GM12873 (cell line): ENCODE measurements around the gene RNF41.

Experiments
- TF ChIP-seq, protein P1 (sequence below): IDR thresholded peaks from 2 replicates; pipeline ENCODE4 v1.5.1; 2012; ENCODE audit warnings: low read depth, mild to moderate bottlenecking, moderate library complexity, low read length, control low read depth; ENCODE audit not compliant: insufficient read depth; ENCODE audit errors: missing control alignments

The RNF41 gene

DNA sequence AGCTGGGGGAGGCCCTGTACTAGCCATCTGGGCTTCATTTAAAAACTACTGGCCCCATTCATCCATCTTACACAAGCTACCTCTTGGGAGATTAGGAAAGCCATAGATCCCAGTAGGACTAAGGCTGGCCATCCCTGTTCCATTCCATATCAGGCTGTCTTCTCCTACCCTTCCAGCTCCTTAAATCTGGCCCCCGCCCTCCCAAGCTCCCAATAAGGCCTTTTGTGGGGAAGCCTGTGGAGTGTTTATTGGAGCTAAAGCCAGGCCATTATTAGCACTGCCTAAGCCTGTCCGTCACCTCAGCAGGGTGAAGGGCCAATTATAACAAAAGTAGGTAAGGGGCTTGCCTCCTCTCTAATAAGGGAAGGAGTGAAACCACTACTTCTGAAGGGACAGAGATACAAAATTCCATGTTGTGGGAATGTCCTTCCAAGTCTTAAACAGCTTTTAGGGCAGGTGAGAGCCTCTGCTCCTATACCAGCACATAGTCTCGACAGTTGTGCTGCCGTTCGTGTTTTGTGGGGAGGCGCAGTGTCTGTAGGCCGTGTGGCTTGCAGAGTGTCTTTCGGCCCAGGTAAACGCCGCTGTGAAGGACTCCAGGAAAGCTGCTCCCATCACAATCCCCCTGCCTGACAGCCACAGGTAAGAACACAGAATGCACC, 59.9 kb downstream of the RNF41 start:
- TF ChIP-seq, protein P1, sequence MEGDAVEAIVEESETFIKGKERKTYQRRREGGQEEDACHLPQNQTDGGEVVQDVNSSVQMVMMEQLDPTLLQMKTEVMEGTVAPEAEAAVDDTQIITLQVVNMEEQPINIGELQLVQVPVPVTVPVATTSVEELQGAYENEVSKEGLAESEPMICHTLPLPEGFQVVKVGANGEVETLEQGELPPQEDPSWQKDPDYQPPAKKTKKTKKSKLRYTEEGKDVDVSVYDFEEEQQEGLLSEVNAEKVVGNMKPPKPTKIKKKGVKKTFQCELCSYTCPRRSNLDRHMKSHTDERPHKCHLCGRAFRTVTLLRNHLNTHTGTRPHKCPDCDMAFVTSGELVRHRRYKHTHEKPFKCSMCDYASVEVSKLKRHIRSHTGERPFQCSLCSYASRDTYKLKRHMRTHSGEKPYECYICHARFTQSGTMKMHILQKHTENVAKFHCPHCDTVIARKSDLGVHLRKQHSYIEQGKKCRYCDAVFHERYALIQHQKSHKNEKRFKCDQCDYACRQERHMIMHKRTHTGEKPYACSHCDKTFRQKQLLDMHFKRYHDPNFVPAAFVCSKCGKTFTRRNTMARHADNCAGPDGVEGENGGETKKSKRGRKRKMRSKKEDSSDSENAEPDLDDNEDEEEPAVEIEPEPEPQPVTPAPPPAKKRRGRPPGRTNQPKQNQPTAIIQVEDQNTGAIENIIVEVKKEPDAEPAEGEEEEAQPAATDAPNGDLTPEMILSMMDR = no peak

DNA sequence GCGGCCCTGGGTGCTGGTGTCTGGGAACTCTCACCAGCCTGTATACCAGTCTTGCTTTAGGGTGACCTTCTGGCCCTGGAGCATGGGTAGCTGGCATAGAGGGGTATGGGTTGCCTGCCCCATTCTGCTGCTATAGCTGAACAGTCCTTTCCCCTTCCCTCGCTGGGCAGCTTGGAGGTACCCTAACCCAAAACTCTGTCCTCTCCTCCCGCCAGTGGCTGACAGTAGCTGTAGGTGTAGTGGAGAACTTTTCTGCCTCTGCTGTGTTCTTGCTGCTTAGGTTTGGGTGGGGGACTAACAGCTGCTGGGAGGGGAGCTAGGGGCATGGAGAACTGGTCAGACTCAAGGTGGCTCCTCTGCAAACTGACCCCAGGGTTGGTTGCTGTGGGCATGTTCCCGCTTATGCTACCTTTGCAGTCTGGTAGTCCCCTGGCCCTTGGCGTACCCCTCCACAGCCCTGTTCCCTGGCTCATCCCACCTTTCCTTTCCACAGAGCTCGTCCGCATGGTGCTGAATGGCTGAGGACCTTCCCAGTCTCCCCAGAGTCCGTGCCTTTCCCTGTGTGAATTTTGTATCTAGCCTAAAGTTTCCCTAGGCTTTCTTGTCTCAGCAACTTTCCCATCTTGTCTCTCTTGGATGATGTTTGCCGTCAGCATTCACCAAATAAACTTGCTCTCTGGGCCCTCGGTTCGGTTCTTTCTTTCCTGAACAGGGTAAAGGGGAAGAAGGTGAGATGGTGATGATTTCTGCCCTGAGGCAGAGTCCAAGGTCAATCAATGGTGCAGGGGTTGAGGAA, 60.6 kb downstream of the RNF41 start:
- TF ChIP-seq, protein P1 = no peak

DNA sequence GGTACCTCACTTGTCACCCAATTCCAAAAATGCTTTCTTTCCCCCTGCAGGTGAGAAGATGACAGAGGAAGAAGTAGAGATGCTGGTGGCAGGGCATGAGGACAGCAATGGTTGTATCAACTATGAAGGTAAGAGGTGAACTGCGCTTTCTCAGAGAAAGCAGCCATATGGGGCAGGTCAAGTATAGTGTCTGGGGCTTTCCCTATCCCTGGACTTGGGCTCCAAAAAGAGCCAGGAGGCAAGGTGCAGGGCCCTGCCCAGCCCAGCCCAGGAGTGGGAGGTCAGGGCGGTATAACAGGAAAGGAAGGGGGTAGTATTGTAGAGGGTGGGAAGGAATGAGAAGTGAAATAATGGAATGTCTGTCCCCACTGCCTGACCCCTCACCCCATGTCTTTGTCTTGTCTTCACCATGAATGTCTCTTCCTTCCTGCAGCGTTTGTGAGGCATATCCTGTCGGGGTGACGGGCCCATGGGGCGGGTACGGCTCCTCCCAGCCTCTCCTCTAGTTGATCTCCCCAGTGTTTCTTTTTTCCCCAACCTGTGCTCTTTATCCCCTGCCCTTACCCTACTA, 61.4 kb downstream of the RNF41 start:
- TF ChIP-seq, protein P1 = no peak

DNA sequence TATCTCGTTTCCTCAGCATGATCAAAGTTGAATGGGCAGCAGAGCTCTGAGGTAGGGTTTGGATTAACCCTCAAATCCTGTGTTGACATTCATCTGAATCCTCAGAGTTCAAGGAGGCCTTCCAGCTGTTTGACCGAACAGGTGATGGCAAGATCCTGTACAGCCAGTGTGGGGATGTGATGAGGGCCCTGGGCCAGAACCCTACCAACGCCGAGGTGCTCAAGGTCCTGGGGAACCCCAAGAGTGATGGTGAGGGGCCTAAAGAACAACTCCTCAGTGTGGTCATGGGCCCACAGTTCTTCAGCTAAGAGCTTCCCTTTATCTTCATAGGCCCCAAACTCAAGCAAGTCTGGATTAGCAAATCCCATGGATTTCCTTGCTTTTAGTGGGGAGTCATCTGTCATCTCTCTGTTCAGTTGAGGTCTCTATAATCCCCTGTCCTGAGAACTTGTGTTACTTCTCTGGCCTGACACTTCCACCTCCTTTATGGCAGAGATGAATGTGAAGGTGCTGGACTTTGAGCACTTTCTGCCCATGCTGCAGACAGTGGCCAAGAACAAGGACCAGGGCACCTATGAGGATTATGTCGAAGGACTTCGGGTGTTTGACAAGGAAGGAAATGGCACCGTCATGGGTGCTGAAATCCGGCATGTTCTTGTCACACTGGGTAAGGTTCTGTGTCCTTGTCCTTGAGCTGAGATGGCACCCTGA, 62.1 kb downstream of the RNF41 start:
- TF ChIP-seq, protein P1 = no peak

DNA sequence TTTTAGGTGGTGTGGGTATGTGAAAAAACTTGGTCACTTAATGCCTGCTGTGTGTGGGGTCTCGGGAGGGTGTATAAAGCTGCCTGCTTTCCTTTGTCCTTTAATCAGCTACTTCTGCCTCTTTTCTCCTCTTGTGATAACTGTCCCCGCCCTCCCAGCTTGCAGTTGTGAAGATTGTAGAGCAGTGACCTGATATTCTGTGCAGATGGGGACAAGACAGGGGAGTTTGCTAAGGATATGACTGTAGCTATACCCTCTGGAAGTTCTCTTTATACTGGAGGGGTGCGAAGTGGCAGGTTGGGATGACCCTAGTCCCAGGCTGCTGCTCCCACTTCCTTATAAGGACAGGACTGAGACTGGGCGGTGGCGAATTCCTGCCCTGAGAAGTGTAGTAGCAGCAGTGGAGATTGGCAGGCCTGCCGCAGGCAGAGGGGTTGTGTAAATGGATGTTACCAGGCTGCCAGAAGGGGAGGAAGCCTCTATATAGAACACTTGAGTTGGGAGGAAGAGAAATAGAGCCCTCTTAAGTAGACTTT, 62.7 kb downstream of the RNF41 start:
- TF ChIP-seq, protein P1 = no peak

DNA sequence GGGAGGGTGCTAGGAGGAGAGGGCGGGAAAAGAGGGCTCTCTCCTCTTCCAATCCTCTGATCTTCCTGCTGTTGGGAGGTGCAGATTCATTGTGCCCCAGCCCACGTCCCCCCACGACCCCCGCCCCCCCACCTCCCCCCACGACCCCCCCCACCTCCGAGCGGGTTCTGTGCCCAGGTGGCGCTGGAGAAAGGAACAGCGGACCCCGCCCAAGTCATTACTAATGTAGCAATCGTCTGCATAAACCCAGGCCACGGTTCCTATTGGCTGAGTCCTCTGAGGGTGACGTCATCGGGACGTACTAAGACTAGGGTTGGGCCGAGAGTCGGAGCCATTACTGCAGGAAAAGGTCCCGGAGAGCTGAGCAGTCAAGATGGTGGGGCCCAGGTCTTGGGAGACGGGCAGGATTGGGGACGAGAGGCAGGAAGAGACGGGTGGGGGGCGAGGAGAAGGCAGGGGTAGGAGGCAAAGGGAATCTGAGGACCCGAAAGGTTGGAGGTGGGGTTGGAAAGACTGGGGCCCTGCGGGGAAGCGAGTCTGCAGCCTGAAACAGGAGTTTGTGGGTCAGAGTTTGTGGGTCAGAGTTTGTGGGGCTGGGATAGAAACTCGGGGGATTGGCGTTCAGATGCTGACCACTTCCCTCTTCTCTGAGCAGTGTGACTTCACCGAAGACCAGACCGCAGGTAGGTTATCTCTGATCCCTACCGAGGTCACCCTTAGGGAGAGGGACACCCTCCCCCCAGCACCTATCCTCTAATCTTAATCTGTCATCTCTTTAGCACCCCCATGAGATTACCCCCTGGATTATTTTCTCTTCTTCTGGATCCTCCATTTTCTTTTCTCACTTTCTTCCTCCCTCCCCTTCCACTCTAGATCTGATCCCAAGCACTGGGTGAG, 63.4 kb downstream of the RNF41 start, which contains the start of gene MYL6:
Gene MYL6 (plus strand): TSS at position 331 of the 897 bp plus-strand sequence. CDS start 43 bp downstream, at position 374.
- TF ChIP-seq, protein P1 = no peak
